ENCODE measurements around the gene ARL6IP4.
"Not testable (repeated sequence)": the region's sequence is repeated elsewhere in the genome, so short reads cannot be mapped to it uniquely, and the experiment has no call there.

- TF ChIP-seq POLR2AphosphoS5, TAF1 (IDR thresholded peaks at IDR 0.05; ENCODE audit: low read depth, low read length): not testable (repeated sequence)
Observed at GRCh38 chr12:123014473-123014872, 34.0 kb downstream of the ARL6IP4 start.

Measured in GM12891 (cell line).